Measurements from ENCODE around the gene DCUN1D5. TPM values are rescaled to one million over a fixed set of nuclear protein-coding genes. Genes with fewer than 3 reads are reported as not detected.

DCUN1D5 gene
- polyA plus RNA-seq (ENCODE audit: insufficient read length in 10 of 10), result 10 to 100 TPM; 30.0 to 40.3 (median 35.1) TPM
- long read RNA-seq, donor 1, transcript DCUN1D5-201 (8 exons, 1,337 nt), result major isoform, 10 of 11 reads
- long read RNA-seq, donor 1, partial matches to known transcripts, result 0 of 11 reads
- long read RNA-seq, donor 1, other reads (novel, unspliced or antisense), result 0 of 11 reads
- long read RNA-seq, donor 2, transcript DCUN1D5-201 (8 exons, 1,337 nt), result major isoform, 9 of 10 reads
- long read RNA-seq, donor 2, partial matches to known transcripts, result 0 of 10 reads
- long read RNA-seq, donor 2, other reads (novel, unspliced or antisense), result 0 of 10 reads
- long read RNA-seq, donor 3, result 0 reads
- long read RNA-seq, donor 4, transcript DCUN1D5-201 (8 exons, 1,337 nt), result major isoform, 9 of 11 reads
- long read RNA-seq, donor 4, partial matches to known transcripts, result 0 of 11 reads
- long read RNA-seq, donor 4, other reads (novel, unspliced or antisense), result 0 of 11 reads
- long read RNA-seq, donor 5, transcript DCUN1D5-201 (8 exons, 1,337 nt), result major isoform, 15 of 16 reads
- long read RNA-seq, donor 5, partial matches to known transcripts, result 0 of 16 reads
- long read RNA-seq, donor 5, other reads (novel, unspliced or antisense), result 0 of 16 reads
- long read RNA-seq, donor 6, transcript DCUN1D5-201 (8 exons, 1,337 nt), result major isoform, 16 of 16 reads
- long read RNA-seq, donor 6, partial matches to known transcripts, result 0 of 16 reads
- long read RNA-seq, donor 6, other reads (novel, unspliced or antisense), result 0 of 16 reads
- long read RNA-seq, donor 7, partial matches to known transcripts, result 0 of 4 reads
- long read RNA-seq, donor 7, other reads (novel, unspliced or antisense), result 0 of 4 reads
- long read RNA-seq, donor 8, transcript DCUN1D5-201 (8 exons, 1,337 nt), result major isoform, 13 of 13 reads
- long read RNA-seq, donor 8, partial matches to known transcripts, result 0 of 13 reads
- long read RNA-seq, donor 8, other reads (novel, unspliced or antisense), result 0 of 13 reads
- long read RNA-seq, donor 9, result 0 reads

GRCh38 chr11:103091801-103092524 lies at the start of gene DCUN1D5:
TSS of gene DCUN1D5 (minus strand) at chr11:103092160. CDS start at chr11:103091872, 288 bp downstream.
- DNase-seq, result peak; percentile 93 to 98 (median 96)

- DNase-seq, result no peak
These were observed 33.5 kb upstream of the DCUN1D5 start for GRCh38 chr11:103125462-103125861.

- DNase-seq, result no peak
These were observed 22.9 kb upstream of the DCUN1D5 start for GRCh38 chr11:103114836-103115235.

GRCh38 chr11:103112364-103112763 lies 20.4 kb upstream of the DCUN1D5 start:
- no peak for DNase-seq

GRCh38 chr11:103111400-103111799 lies 19.4 kb upstream of the DCUN1D5 start:
- DNase-seq, result no peak

- DNase-seq, result peak in 2 of 3 donors; percentile 3 to 45
These were observed 18.4 kb upstream of the DCUN1D5 start for GRCh38 chr11:103110391-103110790.

GRCh38 chr11:103109818-103110388 lies 17.9 kb upstream of the DCUN1D5 start:
- no peak for DNase-seq

GRCh38 chr11:103108933-103109817 lies 17.2 kb upstream of the DCUN1D5 start, which contains the start of gene DYNC2H1:
TSS of gene DYNC2H1 (plus strand) at chr11:103109426. CDS start at chr11:103109575, 149 bp downstream.
- peak; percentile 91 to 98 (median 96) for DNase-seq

GRCh38 chr11:103097279-103097678 lies 5.3 kb upstream of the DCUN1D5 start:
- DNase-seq, result no peak

GRCh38 chr11:103091064-103091800 lies 728 bp downstream of the DCUN1D5 start:
- peak in 1 of 3 donors; percentile 39 for DNase-seq

GRCh38 chr11:103086461-103086860 lies 5.5 kb downstream of the DCUN1D5 start:
- DNase-seq, result no peak

GRCh38 chr11:103085758-103086365 lies 6.1 kb downstream of the DCUN1D5 start:
- no peak for DNase-seq

GRCh38 chr11:103079833-103080232 lies 12.1 kb downstream of the DCUN1D5 start:
- no peak for DNase-seq

GRCh38 chr11:103078710-103079109 lies 13.2 kb downstream of the DCUN1D5 start:
- no peak for DNase-seq

GRCh38 chr11:103077554-103077953 lies 14.4 kb downstream of the DCUN1D5 start:
- DNase-seq, result no peak

- no peak for DNase-seq
These were observed 15.6 kb downstream of the DCUN1D5 start for GRCh38 chr11:103076361-103076760.

- no peak for DNase-seq
These were observed 21.0 kb downstream of the DCUN1D5 start for GRCh38 chr11:103071008-103071407.

GRCh38 chr11:103070142-103070541 lies 21.8 kb downstream of the DCUN1D5 start:
- DNase-seq, result no peak

GRCh38 chr11:103069367-103069766 lies 22.6 kb downstream of the DCUN1D5 start:
- DNase-seq, result no peak
